ENCODE data around the gene APOO. TPM values are rescaled to one million over a fixed set of nuclear protein-coding genes. Genes with fewer than 3 reads are reported as not detected.
"Not testable (repeated sequence)": the region's sequence is repeated elsewhere in the genome, so short reads cannot be mapped to it uniquely, and the experiment has no call there.

Gene APOO
- total RNA-seq, 2 experiments from 2014 or later, result 31.7 to 38.5 TPM

DNA sequence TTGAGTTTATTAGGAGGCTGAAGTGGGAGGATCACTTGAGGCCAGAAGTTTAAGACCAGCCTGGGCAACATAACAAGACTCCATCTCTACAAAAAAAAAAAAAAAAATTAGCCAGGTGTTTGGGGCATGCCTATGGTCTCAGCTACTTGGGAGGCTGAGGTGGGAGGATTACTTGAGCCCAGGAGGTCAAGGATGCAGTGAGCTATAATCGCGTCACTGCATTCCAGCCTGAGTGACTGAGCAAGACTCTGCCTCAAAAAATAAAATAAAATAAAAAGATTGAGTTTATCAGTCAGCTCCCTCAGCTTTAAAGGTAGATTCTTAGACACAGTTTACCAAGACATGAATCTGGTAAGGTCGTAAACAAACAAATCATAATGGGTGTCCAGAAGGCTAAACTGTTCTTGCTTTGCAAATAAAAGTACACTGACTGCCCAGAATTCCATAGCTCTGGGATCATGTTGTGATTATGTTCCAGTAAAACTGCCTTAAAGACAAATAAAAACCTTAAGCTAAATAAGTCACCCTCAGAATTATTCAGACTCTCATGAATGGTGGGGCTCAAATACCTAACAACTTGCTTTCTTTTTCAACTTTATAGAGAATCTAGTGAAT lies 18.7 kb downstream of the APOO start:
- Mint-ChIP-seq H3K9me3 (no peaks in the 10 kb centered on the region), H3K4me3 (no peak overlapping the region), H3K4me1 (peaks cover 7% of the 10 kb centered on the region), H3K36me3 (peaks cover 5% of the 10 kb centered on the region), H3K27me3 (no peaks in the 10 kb centered on the region), H3K27ac (no peak overlapping the region)
- DNase-seq, result no peak

DNA sequence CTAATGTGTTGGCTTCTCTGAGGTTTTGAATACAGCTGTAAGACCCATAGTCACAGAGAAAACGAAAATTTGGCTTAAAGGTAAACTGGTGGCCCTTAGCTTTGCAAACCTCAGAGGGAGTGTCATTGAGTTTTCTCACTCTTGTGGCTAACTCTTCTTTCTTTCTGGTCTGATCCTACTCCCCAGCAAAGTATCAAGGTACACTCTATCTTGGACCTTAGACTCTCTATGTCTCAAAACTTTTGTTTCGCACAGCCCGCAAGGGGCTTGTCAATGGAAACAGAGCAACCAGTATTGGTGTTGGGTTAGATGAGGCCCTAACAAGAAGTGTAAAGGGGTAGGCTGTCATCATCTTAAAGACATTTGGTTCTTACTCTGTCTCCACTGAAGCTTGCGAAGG lies 19.8 kb downstream of the APOO start:
- no peak for DNase-seq
- Mint-ChIP-seq H3K27me3 (no peaks in the 10 kb centered on the region), H3K4me3 (no peak overlapping the region), H3K36me3 (peaks cover 7% of the 10 kb centered on the region), H3K9me3 (no peaks in the 10 kb centered on the region), H3K4me1 (peaks cover 11% of the 10 kb centered on the region), H3K27ac (no peak overlapping the region)

DNA sequence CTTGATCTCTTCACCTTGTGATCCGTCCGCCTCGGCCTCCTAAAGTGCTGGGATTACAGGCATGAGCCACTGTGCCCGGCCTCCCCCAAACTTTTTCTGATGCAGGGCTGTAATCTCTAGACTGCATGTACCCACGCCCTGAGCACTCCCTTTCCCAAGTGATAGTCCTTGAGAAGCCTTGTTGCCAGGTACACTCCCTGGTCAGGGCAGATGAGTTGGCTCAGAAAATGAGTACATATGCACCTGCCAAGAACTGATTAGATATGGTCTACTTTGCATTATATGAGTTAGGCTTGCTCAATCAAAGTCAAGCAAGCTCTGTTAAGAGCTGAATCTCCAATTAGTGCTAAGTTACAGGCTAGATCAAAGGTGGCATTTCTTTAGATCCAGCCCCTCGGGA lies 20.3 kb downstream of the APOO start:
- H3K27ac Mint-ChIP-seq, result no peak overlapping the region
- no peaks in the 10 kb centered on the region for H3K9me3 Mint-ChIP-seq
- H3K4me1 Mint-ChIP-seq, result peaks cover 11% of the 10 kb centered on the region
- no peak overlapping the region for H3K4me3 Mint-ChIP-seq
- DNase-seq, result no peak
- H3K36me3 Mint-ChIP-seq, result peaks cover 7% of the 10 kb centered on the region
- no peaks in the 10 kb centered on the region for H3K27me3 Mint-ChIP-seq

DNA sequence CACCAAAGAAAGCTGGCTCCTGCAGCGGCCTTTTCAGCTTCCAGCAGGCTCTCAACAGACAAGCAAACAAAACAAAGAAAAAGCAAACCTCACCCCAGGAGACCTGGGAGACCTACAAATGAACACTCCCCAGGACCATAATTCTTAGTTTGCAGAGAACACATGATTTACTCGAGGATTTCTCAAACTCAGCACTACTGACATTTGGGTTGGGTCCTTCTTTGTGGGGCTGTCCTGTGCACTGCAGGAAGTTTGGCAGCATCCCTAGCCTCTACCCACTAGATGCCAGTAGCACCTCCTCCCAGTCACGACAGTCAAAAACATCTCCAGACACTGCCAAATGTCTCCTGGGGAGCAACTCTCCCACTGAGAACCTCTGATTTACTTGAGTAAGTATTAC lies 21.9 kb downstream of the APOO start:
- DNase-seq, result no peak
- H3K4me1 Mint-ChIP-seq, result peaks cover 11% of the 10 kb centered on the region
- H3K27ac Mint-ChIP-seq, result no peak overlapping the region
- peaks cover 7% of the 10 kb centered on the region for H3K36me3 Mint-ChIP-seq
- H3K4me3 Mint-ChIP-seq, result no peak overlapping the region
- H3K9me3 Mint-ChIP-seq, result no peaks in the 10 kb centered on the region
- H3K27me3 Mint-ChIP-seq, result no peaks in the 10 kb centered on the region

DNA sequence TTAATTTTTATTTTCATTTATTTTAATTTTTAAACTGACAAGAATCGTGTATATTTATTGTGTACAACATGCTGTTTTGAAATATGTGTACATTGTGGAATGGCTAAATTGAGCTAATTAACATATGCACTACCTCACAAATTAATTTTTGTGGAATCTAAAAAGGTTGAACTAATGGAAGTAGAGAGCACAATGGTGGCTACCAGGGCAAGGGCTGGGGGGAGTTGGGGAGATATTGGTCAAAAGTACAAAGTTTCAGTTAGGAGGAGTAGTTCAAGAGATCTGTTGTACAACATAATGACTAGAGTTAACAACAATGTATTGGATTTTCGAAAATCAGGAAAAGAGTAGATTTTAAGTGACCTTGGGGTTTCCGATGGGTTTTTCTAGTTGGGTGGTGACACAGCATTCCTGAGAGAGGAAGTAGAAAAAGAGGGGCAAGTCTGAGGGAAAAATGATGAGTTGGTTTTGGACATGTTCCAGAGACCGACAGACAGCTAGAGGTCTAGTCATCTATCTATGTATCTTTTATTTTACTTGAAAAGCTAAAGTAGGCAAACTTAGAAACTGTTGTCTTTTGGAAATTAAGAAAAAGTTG lies 23.2 kb downstream of the APOO start:
- no peak for DNase-seq
- Mint-ChIP-seq H3K4me3 (no peak overlapping the region), H3K4me1 (peaks cover 11% of the 10 kb centered on the region), H3K27ac (no peak overlapping the region), H3K9me3 (no peaks in the 10 kb centered on the region), H3K27me3 (no peaks in the 10 kb centered on the region), H3K36me3 (peaks cover 7% of the 10 kb centered on the region)

DNA sequence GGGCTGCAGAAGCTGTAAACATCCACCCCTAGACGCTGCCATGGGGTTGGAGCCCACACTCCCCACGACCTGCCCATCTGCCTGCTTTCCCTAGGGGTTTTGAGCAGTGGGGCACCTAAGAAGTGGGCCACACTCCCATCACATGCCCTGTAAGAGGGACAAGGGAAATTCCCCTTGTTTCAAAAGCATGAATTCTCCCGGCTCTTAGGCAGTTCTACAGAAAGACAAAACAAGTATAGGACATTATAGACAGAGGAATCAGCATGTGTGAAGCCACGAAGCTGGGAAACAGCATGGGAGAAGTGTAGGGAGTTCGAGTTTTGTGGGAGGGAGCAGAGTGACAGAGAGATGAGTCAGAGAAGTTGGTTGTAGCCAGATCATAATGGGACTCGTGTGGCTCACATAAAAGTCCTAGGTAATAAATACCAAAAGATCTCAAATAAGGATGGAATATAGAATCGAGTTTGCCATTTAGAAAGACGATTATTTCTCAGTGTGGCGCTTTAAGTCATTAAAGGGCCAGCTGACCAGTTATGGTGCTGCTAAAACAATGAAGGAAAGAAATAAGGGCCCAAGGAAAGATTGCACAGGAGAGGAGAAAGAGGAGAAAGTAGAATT lies 23.9 kb downstream of the APOO start:
- Mint-ChIP-seq H3K4me3 (no peak overlapping the region), H3K36me3 (peaks cover 7% of the 10 kb centered on the region), H3K27ac (peak overlapping the region; percentile 65), H3K4me1 (peaks cover 11% of the 10 kb centered on the region), H3K27me3 (no peaks in the 10 kb centered on the region), H3K9me3 (no peaks in the 10 kb centered on the region)
- DNase-seq, result no peak

DNA sequence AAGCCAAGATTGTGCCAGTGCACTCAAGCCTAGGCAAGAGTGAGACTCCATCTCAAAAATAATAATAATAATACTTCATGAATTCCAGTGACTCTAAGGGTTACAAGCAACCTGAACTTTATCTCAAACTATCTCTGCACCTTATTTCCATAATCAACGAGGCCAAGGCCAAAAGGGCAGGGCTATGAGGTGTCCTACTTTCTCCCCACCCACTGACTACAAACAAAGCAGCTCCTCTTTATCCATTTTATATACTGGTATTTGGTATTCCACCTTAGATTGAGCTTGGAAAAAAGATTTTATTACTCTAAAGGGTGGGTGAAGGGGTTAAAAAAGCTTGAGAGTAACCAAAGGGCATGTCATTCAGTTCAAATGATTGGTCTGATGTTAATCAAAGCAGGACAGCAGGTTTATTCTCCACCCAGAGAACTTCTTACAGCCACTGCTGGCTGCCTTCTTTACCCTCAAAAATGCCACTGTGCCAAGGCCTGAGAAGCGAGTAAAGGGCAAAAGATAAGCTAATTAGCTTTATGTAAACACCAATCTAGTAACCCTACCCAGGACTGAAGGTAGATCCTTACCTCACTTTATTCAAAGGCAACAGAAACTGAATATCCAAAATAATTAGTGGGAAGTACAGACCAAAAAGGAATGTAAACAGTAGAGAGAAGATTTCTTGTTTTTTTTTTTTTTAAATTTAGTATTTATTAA lies 28.2 kb downstream of the APOO start:
- Mint-ChIP-seq H3K4me3 (no peak overlapping the region), H3K27me3 (no peaks in the 10 kb centered on the region), H3K4me1 (peaks cover 7% of the 10 kb centered on the region), H3K9me3 (no peaks in the 10 kb centered on the region), H3K27ac (no peak overlapping the region), H3K36me3 (peaks cover 4% of the 10 kb centered on the region)
- DNase-seq, result no peak

DNA sequence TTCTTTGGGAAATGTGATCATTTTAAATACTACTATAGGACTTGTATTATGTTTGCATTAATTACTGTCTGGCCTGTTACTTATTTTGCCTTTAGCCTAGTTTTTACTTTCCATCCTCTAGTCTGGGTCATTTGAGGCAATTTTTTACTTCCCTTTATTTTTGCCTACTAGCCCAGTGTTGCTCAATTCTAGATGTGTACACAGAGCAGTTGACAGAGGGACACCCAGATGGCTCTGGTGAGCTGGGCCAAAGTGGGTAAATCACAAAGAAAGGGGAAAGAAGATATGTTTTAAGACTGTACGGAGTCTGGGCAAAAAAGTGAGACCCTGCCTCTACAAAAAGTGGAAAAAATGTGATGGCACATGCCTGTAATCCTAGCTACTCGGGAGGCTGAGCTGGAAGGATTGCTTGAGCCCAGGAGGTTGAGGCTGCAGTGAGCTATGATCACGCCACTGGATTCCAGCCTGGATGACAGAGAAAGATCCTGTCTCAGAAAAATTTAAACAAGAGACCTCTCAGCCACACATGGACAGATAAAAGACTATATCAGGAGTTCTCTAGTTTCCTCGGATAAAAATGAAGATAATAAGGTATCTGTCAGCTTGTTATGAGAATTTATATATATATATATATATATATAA lies 35.7 kb downstream of the APOO start:
- Mint-ChIP-seq H3K27ac (no peak overlapping the region), H3K4me1 (no peaks in the 10 kb centered on the region), H3K9me3 (no peaks in the 10 kb centered on the region), H3K36me3 (peaks cover 3% of the 10 kb centered on the region), H3K4me3 (no peak overlapping the region), H3K27me3 (no peaks in the 10 kb centered on the region)
- DNase-seq, result no peak

DNA sequence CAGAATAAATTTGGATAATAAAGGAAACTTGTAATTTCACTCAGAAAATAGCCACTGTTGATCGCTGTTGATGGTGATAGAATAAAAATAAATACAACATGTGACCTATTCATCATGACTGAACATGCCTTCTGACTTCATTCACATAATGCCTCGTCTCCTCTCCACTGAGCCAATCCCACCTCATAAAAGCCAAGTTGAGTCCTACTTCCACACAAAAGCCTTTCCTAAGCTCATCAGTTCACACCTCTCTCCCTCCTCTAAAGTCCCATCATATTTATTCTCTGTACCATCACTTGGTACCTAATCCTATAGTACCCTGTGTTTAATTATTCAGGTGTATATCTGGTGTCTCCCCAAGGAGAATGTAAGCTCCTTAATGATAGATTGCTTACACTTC lies 37.7 kb downstream of the APOO start:
- no peaks in the 10 kb centered on the region for H3K4me1 Mint-ChIP-seq
- no peaks in the 10 kb centered on the region for H3K9me3 Mint-ChIP-seq
- H3K36me3 Mint-ChIP-seq, result peaks cover 3% of the 10 kb centered on the region
- H3K27ac Mint-ChIP-seq, result no peak overlapping the region
- H3K27me3 Mint-ChIP-seq, result no peaks in the 10 kb centered on the region
- no peak for DNase-seq
- H3K4me3 Mint-ChIP-seq, result no peak overlapping the region

DNA sequence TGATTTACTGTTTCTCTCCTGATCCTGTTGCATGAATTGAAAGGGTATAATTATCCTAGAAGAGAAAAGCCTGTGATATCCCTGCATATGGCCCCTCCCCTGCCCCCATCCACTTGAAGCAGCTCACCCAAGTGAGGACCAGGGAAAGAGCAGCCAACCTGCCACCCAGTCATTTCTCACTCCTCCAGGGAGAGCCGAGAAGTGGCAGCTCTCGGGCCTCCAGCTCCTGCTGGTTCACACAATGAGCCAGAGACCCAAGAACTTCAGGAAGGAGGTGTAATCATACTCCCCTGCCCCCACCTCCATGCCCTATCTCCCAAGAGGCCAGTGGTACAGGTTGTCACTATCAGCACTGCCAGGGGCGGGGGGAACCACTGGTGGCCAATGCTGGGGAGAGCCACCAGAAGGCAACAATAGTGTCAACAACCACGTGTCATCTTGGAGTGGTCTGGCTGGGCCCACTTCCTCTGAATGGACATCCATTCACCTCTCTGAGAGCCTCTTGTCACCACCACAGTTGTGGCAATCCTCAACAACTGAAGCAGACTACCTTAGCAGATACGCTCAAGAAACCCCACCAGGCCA lies 42.9 kb downstream of the APOO start:
- Mint-ChIP-seq H3K4me3 (no peak overlapping the region), H3K27ac (no peak overlapping the region), H3K9me3 (no peaks in the 10 kb centered on the region), H3K27me3 (no peaks in the 10 kb centered on the region), H3K4me1 (peaks cover 2% of the 10 kb centered on the region), H3K36me3 (peaks cover 15% of the 10 kb centered on the region)
- DNase-seq, result no peak

DNA sequence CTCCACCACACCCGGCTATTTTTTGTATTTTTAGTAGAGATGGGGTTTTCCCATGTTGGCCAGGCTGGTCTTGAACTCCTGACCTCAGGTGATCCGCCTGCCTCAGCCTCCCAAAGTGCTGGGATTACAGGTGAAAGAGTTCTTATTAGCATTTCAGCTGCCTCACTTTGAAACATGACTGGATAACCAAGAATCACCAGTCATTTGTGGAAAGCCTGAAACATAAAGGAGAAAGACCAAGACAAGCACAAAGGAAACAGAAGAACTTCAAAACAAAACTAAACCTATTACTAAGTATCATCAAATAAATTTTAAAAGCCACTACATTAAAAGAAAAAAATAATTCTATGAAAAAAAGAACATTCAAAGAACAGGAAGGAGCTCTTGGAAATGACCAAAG lies 45.8 kb downstream of the APOO start:
- peak overlapping the region; percentile 25 for H3K27ac Mint-ChIP-seq
- H3K4me1 Mint-ChIP-seq, DNase-seq: not testable (repeated sequence)

DNA sequence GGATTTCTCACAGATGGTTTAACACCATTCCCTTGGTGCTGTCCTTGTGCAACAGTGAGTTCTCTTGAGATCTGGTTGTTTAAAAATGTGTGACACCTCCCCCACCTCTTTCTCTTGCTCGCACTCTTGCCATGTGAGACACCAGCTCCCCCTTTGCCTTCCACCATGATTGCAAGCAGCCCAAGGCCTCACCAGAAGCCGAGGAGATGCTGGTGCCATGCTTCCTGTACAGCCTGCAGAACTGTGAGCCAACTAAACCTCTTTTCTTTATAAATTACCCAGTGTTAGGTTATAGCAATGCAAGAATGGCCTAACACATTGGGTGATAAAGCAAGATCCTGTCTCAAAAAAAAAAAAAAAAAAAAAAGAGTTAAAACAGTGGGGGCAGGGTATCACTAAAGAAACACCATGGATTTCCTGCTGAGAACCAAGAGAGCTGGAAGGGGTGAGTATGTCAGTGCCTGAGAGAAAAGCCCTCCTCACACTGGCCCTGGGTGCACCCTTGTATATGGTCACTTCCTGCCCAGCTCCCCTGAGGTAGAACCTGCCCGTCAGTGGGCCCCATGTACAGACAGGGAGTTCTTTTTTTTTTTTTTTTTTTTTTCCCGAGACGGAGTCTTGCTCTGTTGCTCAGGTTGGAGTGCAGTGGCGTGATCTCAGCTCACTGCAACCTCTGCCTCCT lies 46.4 kb downstream of the APOO start:
- no peak for DNase-seq
- Mint-ChIP-seq H3K27ac (peak overlapping the region; percentile 25), H3K4me3 (no peak overlapping the region), H3K9me3 (no peaks in the 10 kb centered on the region), H3K27me3 (no peaks in the 10 kb centered on the region), H3K4me1 (peaks cover 2% of the 10 kb centered on the region), H3K36me3 (peaks cover 17% of the 10 kb centered on the region)

More for the DNA sequence above, 45.8 kb downstream of the APOO start:
- not testable (repeated sequence) for H3K4me3 Mint-ChIP-seq, H3K9me3 Mint-ChIP-seq, H3K27me3 Mint-ChIP-seq
- H3K36me3 Mint-ChIP-seq, result peaks cover 17% of the 10 kb centered on the region

DNA sequence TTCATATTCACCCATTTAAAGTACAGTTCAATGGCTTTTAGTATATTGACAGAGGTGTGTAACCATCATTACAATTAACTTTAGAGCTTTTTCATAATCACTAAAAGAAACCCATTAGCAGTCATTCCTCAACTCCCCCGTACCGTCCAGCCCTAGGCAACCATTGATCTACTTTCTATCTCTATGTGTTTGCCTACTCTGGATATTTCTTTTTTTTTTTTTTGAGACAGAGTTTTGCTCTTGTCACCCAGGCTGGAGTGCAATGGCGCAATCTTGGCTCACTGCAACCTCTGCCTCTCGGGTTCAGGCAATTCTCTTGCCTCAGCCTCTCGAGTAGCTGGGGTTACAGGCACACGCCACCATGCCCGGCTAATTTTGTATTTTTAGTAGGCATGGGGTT lies 48.5 kb downstream of the APOO start:
- H3K36me3 Mint-ChIP-seq, result peaks cover 16% of the 10 kb centered on the region
- H3K27ac Mint-ChIP-seq, DNase-seq, H3K4me1 Mint-ChIP-seq, H3K27me3 Mint-ChIP-seq, H3K4me3 Mint-ChIP-seq, H3K9me3 Mint-ChIP-seq: not testable (repeated sequence)

DNA sequence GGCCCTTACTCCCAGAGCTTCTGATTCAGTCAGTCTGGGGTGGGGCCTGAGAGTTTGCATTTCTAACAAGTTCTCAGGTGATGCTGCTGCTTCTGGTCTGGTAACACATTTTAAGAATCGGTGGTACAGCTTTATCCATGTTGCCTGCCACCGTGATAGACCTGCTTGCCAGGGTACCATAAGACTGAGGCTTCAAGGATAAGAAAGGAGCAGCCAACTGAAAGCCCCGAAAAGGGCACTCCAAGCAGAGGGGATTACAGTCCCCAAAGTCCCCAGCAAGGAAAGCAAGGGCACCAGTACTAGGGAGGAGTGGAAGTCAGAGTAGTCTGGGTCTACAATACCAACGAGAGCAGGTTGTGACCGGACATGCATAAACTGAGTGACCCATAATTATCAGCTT lies 49.8 kb downstream of the APOO start:
- no peak overlapping the region for H3K4me3 Mint-ChIP-seq
- H3K4me1 Mint-ChIP-seq, result peaks cover 2% of the 10 kb centered on the region
- H3K27ac Mint-ChIP-seq, result no peak overlapping the region
- peaks cover 9% of the 10 kb centered on the region for H3K36me3 Mint-ChIP-seq
- no peak for DNase-seq
- no peaks in the 10 kb centered on the region for H3K27me3 Mint-ChIP-seq
- no peaks in the 10 kb centered on the region for H3K9me3 Mint-ChIP-seq

All from activated naive CD8-positive, alpha-beta T cell treated with anti-CD3 and anti-CD28 coated beads for 36 hours (primary cell).